Nephron progenitor cell (in vitro differentiated cells): ENCODE measurements around the gene PLB1.
"Not testable (repeated sequence)": the region's sequence is repeated elsewhere in the genome, so short reads cannot be mapped to it uniquely, and the experiment has no call there.

Experiments
- DNase-seq: peaks from one replicate; pipeline ENCODE4 v3.0.0; 2021
- H3K27ac Mint-ChIP-seq: 2 replicates; pipeline ENCODE4 v1.8.0; 2021; ENCODE audit warnings: mild to moderate bottlenecking, moderate library complexity, mixed read lengths
- H3K27me3 Mint-ChIP-seq: 2 replicates; pipeline ENCODE4 v1.8.0; 2021; ENCODE audit warnings: mild to moderate bottlenecking, low read depth, mixed read lengths; ENCODE audit not compliant: poor library complexity
- H3K36me3 Mint-ChIP-seq: 2 replicates; pipeline ENCODE4 v1.8.0; 2021; ENCODE audit warnings: low read depth, mixed read lengths
- H3K4me1 Mint-ChIP-seq: 2 replicates; pipeline ENCODE4 v1.8.0; 2021; ENCODE audit warnings: mixed read lengths
- H3K4me3 Mint-ChIP-seq: 2 replicates; pipeline ENCODE4 v1.8.0; 2021; ENCODE audit warnings: mild to moderate bottlenecking, moderate library complexity, mixed read lengths
- H3K9me3 Mint-ChIP-seq: 2 replicates; pipeline ENCODE4 v1.8.0; 2021; ENCODE audit warnings: mild to moderate bottlenecking, moderate library complexity, mixed read lengths
- CTCF ChIP-seq: fragments of 200-600 bp; sonication (generic); IDR thresholded peaks from 2 replicates; pipeline ENCODE4 v1.5.0; 2021; ENCODE audit warnings: antibody characterized with exemption

The PLB1 gene

GRCh38 chr2:28470759-28471158 lies 25.1 kb upstream of the PLB1 start:
- peaks cover 36% of the 10 kb centered on the region for H3K4me1 Mint-ChIP-seq
- no peak overlapping the region for H3K4me3 Mint-ChIP-seq
- peaks cover 11% of the 10 kb centered on the region for H3K27me3 Mint-ChIP-seq
- H3K27ac Mint-ChIP-seq = no peak overlapping the region
- TF ChIP-seq CTCF = no peak
- H3K36me3 Mint-ChIP-seq = no peaks in the 10 kb centered on the region
- peaks cover 4% of the 10 kb centered on the region for H3K9me3 Mint-ChIP-seq
- no peak for DNase-seq

GRCh38 chr2:28471214-28471613 lies 24.6 kb upstream of the PLB1 start:
- TF ChIP-seq CTCF = no peak
- Mint-ChIP-seq H3K4me1 (peaks cover 36% of the 10 kb centered on the region), H3K9me3 (peaks cover 4% of the 10 kb centered on the region), H3K36me3 (no peaks in the 10 kb centered on the region), H3K4me3 (no peak overlapping the region), H3K27ac (no peak overlapping the region), H3K27me3 (peaks cover 11% of the 10 kb centered on the region)
- DNase-seq = no peak

GRCh38 chr2:28471701-28472236 lies 24.1 kb upstream of the PLB1 start:
- Mint-ChIP-seq H3K36me3 (no peaks in the 10 kb centered on the region), H3K4me3 (no peak overlapping the region), H3K27ac (no peak overlapping the region), H3K4me1 (peaks cover 32% of the 10 kb centered on the region), H3K9me3 (peaks cover 4% of the 10 kb centered on the region), H3K27me3 (peaks cover 11% of the 10 kb centered on the region)
- no peak for TF ChIP-seq CTCF
- no peak for DNase-seq

- not testable (repeated sequence) for H3K4me3 Mint-ChIP-seq, H3K9me3 Mint-ChIP-seq, DNase-seq, H3K27me3 Mint-ChIP-seq, H3K27ac Mint-ChIP-seq, H3K36me3 Mint-ChIP-seq
- peaks cover 24% of the 10 kb centered on the region for H3K4me1 Mint-ChIP-seq
Observed at GRCh38 chr2:28472641-28473040, 23.2 kb upstream of the PLB1 start.

- no peak for DNase-seq
- no peak for TF ChIP-seq CTCF
- Mint-ChIP-seq H3K27ac (no peak overlapping the region), H3K9me3 (peaks cover 4% of the 10 kb centered on the region), H3K4me3 (no peak overlapping the region), H3K27me3 (no peaks in the 10 kb centered on the region), H3K4me1 (peaks cover 11% of the 10 kb centered on the region), H3K36me3 (no peaks in the 10 kb centered on the region)
Observed at GRCh38 chr2:28475088-28475595, 20.7 kb upstream of the PLB1 start.

GRCh38 chr2:28477087-28477486 lies 18.8 kb upstream of the PLB1 start:
- no peaks in the 10 kb centered on the region for H3K4me1 Mint-ChIP-seq
- no peak for TF ChIP-seq CTCF
- peaks cover 6% of the 10 kb centered on the region for H3K27me3 Mint-ChIP-seq
- no peak for DNase-seq
- H3K4me3 Mint-ChIP-seq = no peak overlapping the region
- peaks cover 4% of the 10 kb centered on the region for H3K9me3 Mint-ChIP-seq
- no peaks in the 10 kb centered on the region for H3K36me3 Mint-ChIP-seq
- no peak overlapping the region for H3K27ac Mint-ChIP-seq
